T-helper 9 cell (primary cell): ENCODE data around the gene SSH3.

Experiments
- DNase-seq: peaks from one replicate; pipeline ENCODE4 v3.0.0-alpha.2; 2020

The SSH3 gene

DNA sequence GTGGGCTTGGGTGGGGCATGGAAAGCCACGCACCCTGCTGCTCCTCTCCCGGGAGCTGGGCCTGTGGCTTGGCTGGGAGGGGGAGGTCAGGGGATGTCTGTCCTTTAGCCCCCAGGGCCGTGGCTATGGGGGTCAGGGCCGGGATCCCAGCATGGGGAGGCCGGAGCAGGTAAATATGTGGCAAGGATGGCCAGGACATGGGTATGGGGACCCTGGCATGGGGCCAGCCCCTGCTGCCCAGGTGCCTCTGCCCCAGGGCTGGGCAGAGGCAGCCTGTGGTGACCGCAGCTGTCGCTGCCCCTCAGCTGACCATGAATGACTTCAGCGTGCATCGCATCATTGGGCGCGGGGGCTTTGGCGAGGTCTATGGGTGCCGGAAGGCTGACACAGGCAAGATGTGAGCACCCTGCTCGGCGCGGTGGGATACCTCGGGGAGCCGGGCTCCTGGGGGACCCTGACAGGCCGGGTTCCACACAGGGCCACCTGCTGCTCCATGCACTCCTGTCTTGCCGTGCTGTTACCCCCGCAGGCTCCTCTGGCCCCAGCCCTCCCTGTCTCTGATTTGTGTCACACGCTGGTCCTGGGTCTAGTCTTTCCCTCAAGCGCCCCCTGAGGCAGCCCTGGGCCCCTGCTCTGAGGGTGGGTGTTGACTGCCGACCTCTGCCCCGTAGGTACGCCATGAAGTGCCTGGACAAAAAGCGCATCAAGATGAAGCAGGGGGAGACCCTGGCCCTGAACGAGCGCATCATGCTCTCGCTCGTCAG, 22.4 kb upstream of the SSH3 start:
- DNase-seq: no peak

GRCh38 chr11:67281552-67282150, 21.7 kb upstream of the SSH3 start:
- peak; percentile 0 for DNase-seq

DNA sequence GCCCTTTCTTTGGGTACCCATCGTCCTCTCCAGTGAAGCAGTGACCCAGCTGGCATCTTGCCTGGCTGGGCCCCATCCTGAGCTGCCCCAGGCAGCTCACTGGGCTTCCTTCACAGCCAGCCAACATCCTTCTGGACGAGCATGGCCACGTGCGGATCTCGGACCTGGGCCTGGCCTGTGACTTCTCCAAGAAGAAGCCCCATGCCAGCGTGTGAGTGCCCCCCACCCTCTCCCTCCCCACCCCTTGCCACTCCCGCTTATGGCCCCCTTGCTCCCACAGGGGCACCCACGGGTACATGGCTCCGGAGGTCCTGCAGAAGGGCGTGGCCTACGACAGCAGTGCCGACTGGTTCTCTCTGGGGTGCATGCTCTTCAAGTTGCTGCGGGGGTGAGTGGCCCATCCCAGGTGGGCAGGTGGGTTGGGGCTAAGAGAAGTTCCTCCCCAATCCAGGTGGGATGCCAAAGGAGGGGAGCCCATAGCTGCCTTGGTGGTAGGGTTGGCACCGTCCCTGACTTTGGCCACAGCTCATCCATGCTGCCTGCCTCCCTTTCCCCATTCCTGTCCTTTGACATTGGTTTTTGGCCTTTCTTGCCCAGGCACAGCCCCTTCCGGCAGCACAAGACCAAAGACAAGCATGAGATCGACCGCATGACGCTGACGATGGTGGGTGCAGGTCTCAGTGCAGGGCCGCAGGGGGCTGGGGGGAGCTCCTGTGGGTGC, 21.0 kb upstream of the SSH3 start:
- peak; percentile 0 for DNase-seq

GRCh38 chr11:67282876-67283371, 20.4 kb upstream of the SSH3 start:
- no peak for DNase-seq

GRCh38 chr11:67283481-67283963, 19.8 kb upstream of the SSH3 start:
- DNase-seq: no peak

DNA sequence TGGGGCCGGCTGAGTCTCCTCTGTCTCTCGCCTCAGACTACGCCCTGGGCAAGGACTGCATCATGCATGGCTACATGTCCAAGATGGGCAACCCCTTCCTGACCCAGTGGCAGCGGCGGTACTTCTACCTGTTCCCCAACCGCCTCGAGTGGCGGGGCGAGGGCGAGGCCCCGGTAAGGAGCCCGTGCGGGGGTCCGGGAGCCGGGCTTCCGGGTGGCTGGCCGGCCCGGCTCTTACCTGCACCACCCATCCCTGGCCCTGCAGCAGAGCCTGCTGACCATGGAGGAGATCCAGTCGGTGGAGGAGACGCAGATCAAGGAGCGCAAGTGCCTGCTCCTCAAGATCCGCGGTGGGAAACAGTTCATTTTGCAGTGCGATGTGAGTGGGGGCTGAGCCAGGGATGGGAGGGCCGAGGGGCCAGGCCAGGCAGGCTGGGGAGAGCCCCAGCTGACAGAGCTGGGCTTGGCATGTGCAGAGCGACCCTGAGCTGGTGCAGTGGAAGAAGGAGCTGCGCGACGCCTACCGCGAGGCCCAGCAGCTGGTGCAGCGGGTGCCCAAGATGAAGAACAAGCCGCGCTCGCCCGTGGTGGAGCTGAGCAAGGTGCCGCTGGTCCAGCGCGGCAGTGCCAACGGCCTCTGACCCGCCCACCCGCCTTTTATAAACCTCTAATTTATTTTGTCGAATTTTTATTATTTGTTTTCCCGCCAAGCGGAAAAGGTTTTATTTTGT, 18.4 kb upstream of the SSH3 start:
- DNase-seq: no peak

- no peak for DNase-seq
Observed at GRCh38 chr11:67285541-67286498, 17.5 kb upstream of the SSH3 start.

- no peak for DNase-seq
Observed at GRCh38 chr11:67286621-67287333, 16.6 kb upstream of the SSH3 start.

DNA sequence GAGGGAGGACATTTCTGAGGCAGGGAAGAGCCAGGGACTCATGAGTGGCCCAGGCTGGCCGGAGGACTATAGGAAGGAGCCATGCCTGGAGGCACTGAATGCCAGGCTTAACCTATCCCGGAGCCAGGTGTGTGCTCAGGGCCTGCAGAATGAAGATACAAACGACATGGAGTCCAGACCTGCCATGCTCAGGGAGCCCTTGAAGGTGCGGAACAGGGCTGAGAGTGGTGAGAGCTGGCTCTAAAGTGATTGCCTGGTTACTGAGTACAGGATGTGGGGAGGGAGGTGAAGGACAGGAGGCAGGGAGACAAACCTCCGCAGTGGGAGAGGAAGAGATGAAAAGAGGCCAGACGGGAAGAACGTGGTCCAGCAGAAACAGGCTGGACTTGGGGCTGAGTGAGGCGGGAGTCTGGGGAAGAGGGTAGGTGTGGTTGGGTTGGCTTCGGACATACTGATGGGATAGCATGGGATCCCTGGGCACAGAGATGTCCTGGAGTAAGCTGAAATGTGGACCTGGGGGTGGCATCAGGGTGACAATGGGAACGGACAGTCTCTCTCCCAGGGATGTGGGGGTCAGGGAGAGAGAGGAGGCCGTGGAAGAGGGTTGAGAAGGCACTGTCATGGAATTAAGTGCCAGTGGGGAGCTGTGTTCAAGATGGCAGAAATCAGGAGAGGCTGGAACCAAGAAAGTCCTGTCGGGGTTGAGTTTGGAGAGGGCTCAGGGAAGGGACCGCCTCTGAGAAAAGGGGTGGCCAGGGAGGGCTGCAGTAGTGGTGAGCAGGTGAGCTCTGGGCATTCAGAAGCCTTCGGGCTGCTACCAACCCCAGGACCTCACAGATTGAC, 15.8 kb upstream of the SSH3 start:
- DNase-seq: no peak

DNA sequence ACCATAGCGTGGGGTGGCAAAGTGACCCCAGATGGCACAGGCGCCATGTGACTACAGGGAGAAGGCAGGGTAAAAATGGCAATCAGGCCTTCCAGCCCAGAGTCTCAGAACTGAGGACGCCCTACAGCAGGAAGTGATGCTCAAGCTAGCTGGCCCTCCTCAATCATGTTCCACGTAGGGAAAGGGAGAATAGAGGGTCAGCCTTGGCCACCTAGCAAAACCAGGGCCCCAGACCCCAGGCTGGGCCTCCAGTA, 15.2 kb upstream of the SSH3 start:
- no peak for DNase-seq

DNA sequence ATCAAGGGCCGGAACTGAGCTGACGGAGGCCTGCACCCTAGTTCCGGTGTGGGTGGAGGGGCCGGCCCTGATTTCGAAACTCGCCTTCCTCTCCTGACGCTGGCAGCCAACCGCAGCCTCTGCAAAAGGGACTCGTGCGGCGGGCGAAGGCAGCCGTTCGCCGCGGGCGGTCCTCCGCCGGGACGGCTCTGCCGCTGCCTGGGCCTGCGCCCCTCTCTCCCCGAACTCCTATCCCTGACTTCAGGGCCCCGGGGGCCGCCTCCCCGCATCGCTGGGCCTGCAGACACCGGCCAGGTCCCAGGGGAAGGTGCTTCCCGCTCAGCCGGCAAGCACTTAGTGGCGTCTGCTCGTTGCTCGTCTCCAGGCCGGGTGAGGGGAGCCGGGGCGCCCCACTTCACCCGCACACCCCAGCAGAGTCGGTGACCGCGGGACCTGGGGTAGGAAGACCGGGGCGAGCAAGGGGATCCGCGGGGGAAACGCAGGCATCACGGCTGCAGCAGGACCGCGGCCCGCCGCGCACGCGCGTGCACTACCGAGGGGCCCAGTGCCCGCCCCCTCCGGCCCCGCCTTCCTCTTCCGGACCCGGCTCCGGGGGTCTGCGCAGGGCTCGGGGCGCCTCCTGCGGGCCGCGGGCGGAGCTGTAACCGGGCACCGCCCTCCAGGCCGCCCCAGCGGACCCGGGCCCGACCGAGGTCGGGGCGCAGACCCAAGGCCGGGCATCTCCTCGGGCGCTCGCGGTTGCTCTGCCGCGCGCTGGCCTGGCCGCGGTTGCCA, 14.7 kb upstream of the SSH3 start:
- peak; percentile 79 for DNase-seq

- DNase-seq: no peak
Observed at GRCh38 chr11:67289226-67289650, 14.1 kb upstream of the SSH3 start, which contains the start of gene ANKRD13D. TSS of gene ANKRD13D (plus strand) at chr11:67289303. CDS start at chr11:67289461, 158 bp downstream.

GRCh38 chr11:67289651-67290479, 13.5 kb upstream of the SSH3 start:
- no peak for DNase-seq

GRCh38 chr11:67290801-67291200, 12.5 kb upstream of the SSH3 start:
- DNase-seq: no peak

GRCh38 chr11:67291481-67292381, 11.6 kb upstream of the SSH3 start:
- DNase-seq: no peak

- DNase-seq: no peak
Observed at GRCh38 chr11:67292671-67293070, 10.7 kb upstream of the SSH3 start.

- no peak for DNase-seq
Observed at GRCh38 chr11:67293090-67293489, 10.2 kb upstream of the SSH3 start.
